ENCODE measurements around the gene IFNL3. TPM values are rescaled to one million over a fixed set of nuclear protein-coding genes. Genes with fewer than 3 reads are reported as not detected.

The IFNL3 gene
- total RNA-seq, 4 donors from 2014 or later = not detected

GRCh38 chr19:39237200-39238184, 7.3 kb downstream of the IFNL3 start:
- intact Hi-C loops (cut with DNase I) = no loop called here
- 42% methylated on average over 20 of the region's 22 CpGs for WGBS
- H3K27me3 ChIP-seq = peaks cover 0 to 63% (median 0%) of the 10 kb centered on the region in 4 donors

GRCh38 chr19:39236527-39236926, 8.3 kb downstream of the IFNL3 start:
- Histone ChIP-seq H3K27me3 (peaks cover 0 to 65% (median 0%) of the 10 kb centered on the region in 4 donors), H3K9me3 (no peaks in the 10 kb centered on the region), H3K4me3 (no peak overlapping the region), H3K36me3 (no peaks in the 10 kb centered on the region), H3K27ac (replicated peaks in 1 of 4) (no peak overlapping the region), H3K4me1 (peaks cover 0 to 3% (median 0%) of the 10 kb centered on the region in 4 donors)
- DNase-seq (ENCODE audit: extremely low spot score) = no peak
- intact Hi-C loops (cut with DNase I) = no loop called here
- TF ChIP-seq CTCF (IDR thresholded peaks at IDR 0.05) = no peak
- TF ChIP-seq POLR2A (IDR thresholded peaks at IDR 0.05; ENCODE audit: low read depth) = no peak
- no peak for TF ChIP-seq EP300 (IDR thresholded peaks at IDR 0.05)
- no peak for TF ChIP-seq POLR2AphosphoS5 (IDR thresholded peaks at IDR 0.05)
- WGBS = 71% methylated on average over 12 of the region's 12 CpGs

More at GRCh38 chr19:39237200-39238184, 7.3 kb downstream of the IFNL3 start:
- DNase-seq (ENCODE audit: extremely low spot score) = no peak
- no peak for TF ChIP-seq CTCF (IDR thresholded peaks at IDR 0.05)
- TF ChIP-seq POLR2AphosphoS5 (IDR thresholded peaks at IDR 0.05) = no peak
- no peak for TF ChIP-seq EP300 (IDR thresholded peaks at IDR 0.05)
- no peak for TF ChIP-seq POLR2A (IDR thresholded peaks at IDR 0.05; ENCODE audit: low read depth)
- Histone ChIP-seq H3K9me3 (no peaks in the 10 kb centered on the region), H3K36me3 (no peaks in the 10 kb centered on the region), H3K4me3 (no peak overlapping the region), H3K4me1 (peaks cover 0 to 3% (median 0%) of the 10 kb centered on the region in 4 donors), H3K27ac (replicated peaks in 1 of 4) (no peak overlapping the region)

GRCh38 chr19:39232708-39233107, 12.1 kb downstream of the IFNL3 start:
- intact Hi-C loops (cut with DNase I) = no loop called here
- TF ChIP-seq POLR2AphosphoS5 (IDR thresholded peaks at IDR 0.05) (no peak), CTCF (IDR thresholded peaks at IDR 0.05) (no peak), POLR2A (IDR thresholded peaks at IDR 0.05; ENCODE audit: low read depth) (no peak), EP300 (IDR thresholded peaks at IDR 0.05) (no peak)

GRCh38 chr19:39230096-39230764, 14.6 kb downstream of the IFNL3 start:
- H3K36me3 ChIP-seq = no peaks in the 10 kb centered on the region
- DNase-seq (ENCODE audit: extremely low spot score) = no peak
- H3K9me3 ChIP-seq = peaks cover 0 to 4% (median 0%) of the 10 kb centered on the region in 4 donors
- WGBS = 71% methylated on average over 2 of the region's 2 CpGs
- peaks cover 0 to 41% (median 0%) of the 10 kb centered on the region in 4 donors for H3K27me3 ChIP-seq
- no peaks in the 10 kb centered on the region for H3K4me1 ChIP-seq
- H3K27ac ChIP-seq (replicated peaks in 1 of 4) = no peak overlapping the region
- no peak for TF ChIP-seq POLR2AphosphoS5 (IDR thresholded peaks at IDR 0.05)
- no peak overlapping the region for H3K4me3 ChIP-seq
- intact Hi-C loops (cut with DNase I) = no loop called here

More at GRCh38 chr19:39232708-39233107, 12.1 kb downstream of the IFNL3 start:
- peaks cover 0 to 45% (median 0%) of the 10 kb centered on the region in 4 donors for H3K27me3 ChIP-seq
- no peak overlapping the region for H3K27ac ChIP-seq (replicated peaks in 1 of 4)
- H3K9me3 ChIP-seq = peaks cover 0 to 4% (median 0%) of the 10 kb centered on the region in 4 donors
- WGBS = 83% methylated on average over 5 of the region's 5 CpGs
- no peak for DNase-seq (ENCODE audit: extremely low spot score)
- H3K4me3 ChIP-seq = no peak overlapping the region
- peaks cover 0 to 2% (median 0%) of the 10 kb centered on the region in 4 donors for H3K4me1 ChIP-seq
- H3K36me3 ChIP-seq = no peaks in the 10 kb centered on the region

GRCh38 chr19:39224910-39225309, 19.9 kb downstream of the IFNL3 start:
- intact Hi-C loops (cut with DNase I) = no loop called here
- Histone ChIP-seq H3K4me3 (no peak overlapping the region), H3K9me3 (no peaks in the 10 kb centered on the region), H3K36me3 (no peaks in the 10 kb centered on the region), H3K4me1 (no peaks in the 10 kb centered on the region), H3K27ac (replicated peaks in 1 of 4) (no peak overlapping the region), H3K27me3 (peaks cover 0 to 66% (median 0%) of the 10 kb centered on the region in 4 donors)
- 20% methylated on average over 3 of the region's 3 CpGs for WGBS
- no peak for DNase-seq (ENCODE audit: extremely low spot score)
- TF ChIP-seq POLR2AphosphoS5 (IDR thresholded peaks at IDR 0.05) = no peak

All from esophagus muscularis mucosa (tissue), 4 donors.